Measurements from ENCODE around the gene PYGB. TPM values are rescaled to one million over a fixed set of nuclear protein-coding genes. Genes with fewer than 3 reads are reported as not detected.
A peak's percentile ranks its signal among the peaks of the same experiment; 100 is the strongest.

PYGB gene
- total RNA-seq = 107 and 111 TPM in 2 replicates

GRCh38 chr20:25247956-25248785, at the start of gene PYGB:
Gene PYGB, plus strand, starts transcription at chr20:25248085. Its CDS starts 94 bp downstream, at chr20:25248179.
- peak; percentile 32 for DNase-seq (ENCODE audit: low read depth, low spot score)

- no peak for DNase-seq (ENCODE audit: low read depth, low spot score)
Observed at GRCh38 chr20:25198663-25199383, 49.1 kb upstream of the PYGB start.

GRCh38 chr20:25199473-25200260, 48.2 kb upstream of the PYGB start:
- no peak for DNase-seq (ENCODE audit: low read depth, low spot score)

GRCh38 chr20:25203089-25203488, 44.8 kb upstream of the PYGB start:
- DNase-seq (ENCODE audit: low read depth, low spot score) = no peak

- no peak for DNase-seq (ENCODE audit: low read depth, low spot score)
Observed at GRCh38 chr20:25203871-25204320, 44.0 kb upstream of the PYGB start.

- DNase-seq (ENCODE audit: low read depth, low spot score) = no peak
Observed at GRCh38 chr20:25204550-25205276, 43.2 kb upstream of the PYGB start.

GRCh38 chr20:25205277-25206062, 42.4 kb upstream of the PYGB start:
- no peak for DNase-seq (ENCODE audit: low read depth, low spot score)

GRCh38 chr20:25206063-25206403, 41.9 kb upstream of the PYGB start:
- DNase-seq (ENCODE audit: low read depth, low spot score) = no peak

GRCh38 chr20:25206548-25206947, 41.3 kb upstream of the PYGB start:
- no peak for DNase-seq (ENCODE audit: low read depth, low spot score)

GRCh38 chr20:25207149-25207959, 40.5 kb upstream of the PYGB start:
- no peak for DNase-seq (ENCODE audit: low read depth, low spot score)

GRCh38 chr20:25207960-25208534, 39.8 kb upstream of the PYGB start:
- no peak for DNase-seq (ENCODE audit: low read depth, low spot score)

GRCh38 chr20:25209400-25209799, 38.5 kb upstream of the PYGB start:
- DNase-seq (ENCODE audit: low read depth, low spot score) = no peak

- no peak for DNase-seq (ENCODE audit: low read depth, low spot score)
Observed at GRCh38 chr20:25209911-25210310, 38.0 kb upstream of the PYGB start.

- DNase-seq (ENCODE audit: low read depth, low spot score) = no peak
Observed at GRCh38 chr20:25211273-25211672, 36.6 kb upstream of the PYGB start.

GRCh38 chr20:25212242-25212641, 35.6 kb upstream of the PYGB start:
- no peak for DNase-seq (ENCODE audit: low read depth, low spot score)

- DNase-seq (ENCODE audit: low read depth, low spot score) = no peak
Observed at GRCh38 chr20:25213566-25214425, 34.1 kb upstream of the PYGB start.

GRCh38 chr20:25214426-25214790, 33.5 kb upstream of the PYGB start:
- no peak for DNase-seq (ENCODE audit: low read depth, low spot score)

- no peak for DNase-seq (ENCODE audit: low read depth, low spot score)
Observed at GRCh38 chr20:25214819-25215218, 33.1 kb upstream of the PYGB start.
